Ishikawa (cell line): ENCODE data around the gene FOXP1.

ENCODE experiments used
- CEBPB ChIP-seq: IDR thresholded peaks from 2 replicates; pipeline ENCODE4 v1.6.1; 2012
- CREB1 ChIP-seq: IDR thresholded peaks from 2 replicates; pipeline ENCODE4 v1.6.1; 2012; ENCODE audit warnings: low read depth
- EGR1 ChIP-seq: IDR thresholded peaks from 2 replicates; pipeline ENCODE4 v1.6.1; 2012
- EP300 ChIP-seq: IDR thresholded peaks from 2 replicates; pipeline ENCODE4 v1.6.1; 2012; ENCODE audit warnings: borderline replicate concordance
- FOXM1 ChIP-seq: IDR thresholded peaks from 2 replicates; pipeline ENCODE4 v1.6.1; 2012; ENCODE audit warnings: low read depth, borderline replicate concordance
- NFIC ChIP-seq: IDR thresholded peaks from 2 replicates; pipeline ENCODE4 v1.6.1; 2012
- RAD21 ChIP-seq: IDR thresholded peaks from 2 replicates; pipeline ENCODE4 v1.6.1; 2012; ENCODE audit warnings: low read depth
- TAF1 ChIP-seq: IDR thresholded peaks from 2 replicates; pipeline ENCODE4 v1.6.1; 2012; ENCODE audit warnings: low read depth, mild to moderate bottlenecking
- TCF12 ChIP-seq: IDR thresholded peaks from 2 replicates; pipeline ENCODE4 v1.6.1; 2012; ENCODE audit warnings: low read depth
- TEAD4 ChIP-seq: IDR thresholded peaks from 2 replicates; pipeline ENCODE4 v1.6.1; 2012
- USF1 ChIP-seq: IDR thresholded peaks from 2 replicates; pipeline ENCODE4 v1.6.1; 2012
- YY1 ChIP-seq: IDR thresholded peaks from 2 replicates; pipeline ENCODE4 v1.6.1; 2012; ENCODE audit warnings: low read depth
- ZBTB7A ChIP-seq: IDR thresholded peaks from 2 replicates; pipeline ENCODE4 v1.6.1; 2012; ENCODE audit warnings: low read depth
- TF ChIP-seq, protein P1 (sequence below): IDR thresholded peaks from 2 replicates; pipeline ENCODE4 v1.6.1; 2012; ENCODE audit warnings: low read depth, mild to moderate bottlenecking
- TF ChIP-seq, protein P2 (sequence below): IDR thresholded peaks from 2 replicates; pipeline ENCODE4 v1.6.1; 2012

Gene FOXP1

DNA sequence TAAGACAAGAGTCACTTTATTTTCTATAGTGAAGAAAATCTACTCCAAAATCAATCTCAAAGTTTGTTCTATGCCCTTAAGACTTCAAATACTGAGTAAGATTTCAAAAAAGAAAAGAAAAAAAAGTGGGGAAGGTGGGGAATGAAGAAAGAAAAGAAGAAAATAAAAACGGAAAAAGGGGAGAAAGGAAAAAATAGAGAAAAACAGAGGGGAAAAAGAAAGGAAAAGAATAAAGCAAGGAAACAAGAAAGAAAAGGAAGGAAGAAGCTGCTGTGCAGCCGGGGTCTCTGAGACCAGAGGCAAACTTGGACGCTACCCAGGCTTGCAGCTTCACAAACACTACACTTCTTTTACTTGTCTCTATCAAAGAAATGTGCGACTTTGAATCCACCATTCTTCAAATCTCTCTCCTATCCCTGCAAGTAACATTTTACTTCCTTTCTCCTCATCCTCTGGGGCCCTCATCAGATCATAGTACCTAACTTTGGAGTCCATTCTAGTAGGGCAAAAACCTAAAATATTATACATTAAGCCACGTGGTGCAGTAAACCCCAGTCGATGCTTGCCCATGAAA, 279.8 kb downstream of the FOXP1 start:
- TF ChIP-seq ZBTB7A (no peak), YY1 (no peak), USF1 (no peak), TCF12 (no peak), RAD21 (no peak), CREB1 (no peak), TAF1 (no peak), TEAD4 (no peak), FOXM1 (no peak), EGR1 (no peak), EP300 (no peak), CEBPB (no peak), NFIC (no peak)
- TF ChIP-seq, protein P1, sequence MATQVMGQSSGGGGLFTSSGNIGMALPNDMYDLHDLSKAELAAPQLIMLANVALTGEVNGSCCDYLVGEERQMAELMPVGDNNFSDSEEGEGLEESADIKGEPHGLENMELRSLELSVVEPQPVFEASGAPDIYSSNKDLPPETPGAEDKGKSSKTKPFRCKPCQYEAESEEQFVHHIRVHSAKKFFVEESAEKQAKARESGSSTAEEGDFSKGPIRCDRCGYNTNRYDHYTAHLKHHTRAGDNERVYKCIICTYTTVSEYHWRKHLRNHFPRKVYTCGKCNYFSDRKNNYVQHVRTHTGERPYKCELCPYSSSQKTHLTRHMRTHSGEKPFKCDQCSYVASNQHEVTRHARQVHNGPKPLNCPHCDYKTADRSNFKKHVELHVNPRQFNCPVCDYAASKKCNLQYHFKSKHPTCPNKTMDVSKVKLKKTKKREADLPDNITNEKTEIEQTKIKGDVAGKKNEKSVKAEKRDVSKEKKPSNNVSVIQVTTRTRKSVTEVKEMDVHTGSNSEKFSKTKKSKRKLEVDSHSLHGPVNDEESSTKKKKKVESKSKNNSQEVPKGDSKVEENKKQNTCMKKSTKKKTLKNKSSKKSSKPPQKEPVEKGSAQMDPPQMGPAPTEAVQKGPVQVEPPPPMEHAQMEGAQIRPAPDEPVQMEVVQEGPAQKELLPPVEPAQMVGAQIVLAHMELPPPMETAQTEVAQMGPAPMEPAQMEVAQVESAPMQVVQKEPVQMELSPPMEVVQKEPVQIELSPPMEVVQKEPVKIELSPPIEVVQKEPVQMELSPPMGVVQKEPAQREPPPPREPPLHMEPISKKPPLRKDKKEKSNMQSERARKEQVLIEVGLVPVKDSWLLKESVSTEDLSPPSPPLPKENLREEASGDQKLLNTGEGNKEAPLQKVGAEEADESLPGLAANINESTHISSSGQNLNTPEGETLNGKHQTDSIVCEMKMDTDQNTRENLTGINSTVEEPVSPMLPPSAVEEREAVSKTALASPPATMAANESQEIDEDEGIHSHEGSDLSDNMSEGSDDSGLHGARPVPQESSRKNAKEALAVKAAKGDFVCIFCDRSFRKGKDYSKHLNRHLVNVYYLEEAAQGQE: no peak
- TF ChIP-seq, protein P2, sequence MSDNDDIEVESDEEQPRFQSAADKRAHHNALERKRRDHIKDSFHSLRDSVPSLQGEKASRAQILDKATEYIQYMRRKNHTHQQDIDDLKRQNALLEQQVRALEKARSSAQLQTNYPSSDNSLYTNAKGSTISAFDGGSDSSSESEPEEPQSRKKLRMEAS: no peak

- TF ChIP-seq FOXM1 (no peak), EP300 (no peak), NFIC (no peak), ZBTB7A (no peak), USF1 (no peak), CREB1 (no peak), TEAD4 (no peak), YY1 (no peak)
- TF ChIP-seq, protein P1: no peak
These were observed 280.9 kb downstream of the FOXP1 start for GRCh38 chr3:71302604-71303003.

DNA sequence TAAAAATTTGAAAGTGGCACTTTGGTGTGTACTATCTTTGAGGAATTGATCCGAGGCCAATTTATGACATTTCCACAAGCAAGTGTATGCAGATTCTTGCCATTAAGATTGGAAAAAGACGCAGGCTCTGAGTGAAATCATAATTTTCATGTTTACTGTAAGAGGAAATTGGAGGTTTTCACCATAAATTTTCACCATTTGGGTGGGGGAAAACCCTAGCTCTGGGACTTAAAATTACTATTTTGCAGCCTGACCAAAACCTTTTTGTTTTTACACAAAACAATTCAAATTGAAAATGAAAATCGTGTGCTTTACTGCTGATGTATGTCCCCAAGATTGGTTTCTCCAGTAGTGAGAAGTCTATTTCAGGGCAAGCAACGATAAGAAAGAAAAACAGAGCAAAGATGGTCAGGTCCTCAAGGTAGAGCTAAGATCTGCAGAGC, 282.6 kb downstream of the FOXP1 start:
- TF ChIP-seq CEBPB (no peak), CREB1 (no peak), ZBTB7A (no peak), TEAD4 (no peak), FOXM1 (no peak), NFIC (no peak), USF1 (no peak), RAD21 (no peak)
- TF ChIP-seq, protein P2: no peak
- TF ChIP-seq, protein P1: no peak

DNA sequence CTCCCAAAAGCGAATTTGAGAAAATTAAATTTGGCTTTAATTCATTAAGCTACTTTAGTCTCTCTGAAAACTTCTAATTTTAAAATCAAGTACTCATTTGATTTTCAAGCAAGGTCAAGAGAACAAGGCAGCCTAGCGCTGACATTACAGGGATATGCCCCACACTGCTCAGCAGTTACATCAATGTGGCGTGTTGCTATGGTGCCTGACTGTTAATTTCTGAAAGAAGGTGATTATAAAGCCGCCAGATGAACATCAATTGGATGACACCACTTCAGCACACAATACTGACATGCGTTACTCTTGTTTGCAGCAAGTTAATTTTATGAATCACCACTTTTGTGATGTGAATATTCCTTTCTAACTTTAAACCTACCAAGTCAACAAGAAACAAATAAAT, 284.4 kb downstream of the FOXP1 start:
- TF ChIP-seq ZBTB7A (no peak), EGR1 (no peak), EP300 (no peak), YY1 (no peak), CREB1 (no peak), FOXM1 (no peak), RAD21 (no peak), TCF12 (no peak), USF1 (no peak), NFIC (no peak), TEAD4 (no peak), TAF1 (no peak)
- TF ChIP-seq, protein P1: no peak
